CD4-positive, alpha-beta T cell treated with Interleukin-4 for 4 hours (primary cell): ENCODE data around the gene NT5DC3.

Experiments used
- DNase-seq: peaks from one replicate; pipeline ENCODE4 v3.0.0-alpha.2; 2020

NT5DC3 gene

GRCh38 chr12:103840876-103841689, at the start of gene NT5DC3:
Gene NT5DC3, minus strand, starts transcription at chr12:103841234. Its CDS starts 78 bp downstream, at chr12:103841156.
- peak; percentile 77 for DNase-seq

DNA sequence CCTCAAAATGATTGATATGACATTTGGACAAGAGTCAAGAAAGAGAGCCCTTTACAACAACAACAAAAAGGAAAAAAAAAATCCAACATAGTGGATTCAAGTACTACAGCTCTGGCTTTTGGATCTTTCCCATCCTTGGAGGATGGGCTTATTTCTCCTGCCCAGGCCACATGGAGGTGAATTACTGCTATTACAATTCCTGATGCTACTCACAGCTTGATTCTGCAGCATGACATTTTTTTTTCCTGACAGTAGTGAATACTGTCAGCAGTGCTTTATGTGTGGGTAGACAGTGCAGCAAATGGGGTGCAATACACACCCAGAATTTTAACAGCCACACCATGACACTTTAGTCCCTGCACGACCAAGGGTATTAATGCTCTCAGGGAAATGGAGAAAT, 46.7 kb upstream of the NT5DC3 start:
- DNase-seq: no peak

GRCh38 chr12:103886195-103886797, 45.3 kb upstream of the NT5DC3 start:
- no peak for DNase-seq

- DNase-seq: peak; percentile 44
These were observed 43.3 kb upstream of the NT5DC3 start for GRCh38 chr12:103884316-103884715.

DNA sequence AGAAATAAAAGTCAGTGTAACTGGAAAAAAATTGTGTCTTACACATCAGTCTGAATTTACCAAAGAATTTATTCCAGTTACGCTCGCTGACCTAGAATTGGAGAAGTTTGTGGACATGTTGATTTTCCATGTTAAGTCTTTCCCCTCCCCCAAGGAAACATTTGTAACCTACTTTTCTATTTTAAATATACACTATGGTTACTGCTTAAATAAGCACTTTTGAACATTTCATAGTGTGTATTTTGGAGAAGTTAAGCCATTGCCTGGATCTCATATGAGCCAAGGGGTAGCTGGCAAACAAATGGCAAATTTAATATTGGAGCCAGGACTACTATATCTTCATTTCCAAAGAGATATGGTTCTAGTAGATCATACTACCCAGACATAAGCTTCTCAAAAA, 42.9 kb upstream of the NT5DC3 start:
- DNase-seq: no peak

DNA sequence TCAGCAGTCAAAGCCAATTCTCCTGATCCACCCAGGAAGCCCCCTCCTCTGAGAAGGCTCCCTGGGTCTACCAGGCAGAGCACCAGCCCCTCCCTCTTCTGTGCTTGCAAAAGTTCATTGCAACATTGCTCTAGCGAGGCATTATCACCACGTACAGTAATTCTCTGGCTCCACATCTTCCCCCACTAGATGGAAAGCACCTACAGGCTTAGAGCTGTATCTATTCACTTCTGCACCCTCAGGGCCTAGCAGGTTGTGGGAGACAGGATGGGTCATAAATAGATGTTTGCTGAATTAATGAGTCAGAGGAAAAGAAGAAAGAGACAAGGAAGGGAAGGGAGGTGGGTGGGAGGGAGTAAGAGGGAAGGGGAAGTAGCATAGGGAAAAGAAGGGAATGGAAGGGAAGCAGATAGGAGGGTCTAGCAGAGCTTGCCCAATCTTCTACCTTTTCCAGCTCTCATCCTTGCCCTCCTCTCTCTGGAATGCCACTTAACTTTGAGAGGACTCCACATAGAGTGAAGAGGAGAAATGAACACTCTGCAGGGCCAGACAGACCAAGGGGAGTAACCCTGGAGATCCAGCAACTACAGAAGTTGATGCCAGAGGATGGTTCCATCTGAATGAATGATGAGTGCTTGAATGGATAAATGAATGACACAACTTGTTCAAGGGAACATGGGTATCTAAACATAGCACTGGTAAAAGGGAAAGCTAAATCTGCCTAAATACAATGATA, 42.0 kb upstream of the NT5DC3 start:
- DNase-seq: no peak

DNA sequence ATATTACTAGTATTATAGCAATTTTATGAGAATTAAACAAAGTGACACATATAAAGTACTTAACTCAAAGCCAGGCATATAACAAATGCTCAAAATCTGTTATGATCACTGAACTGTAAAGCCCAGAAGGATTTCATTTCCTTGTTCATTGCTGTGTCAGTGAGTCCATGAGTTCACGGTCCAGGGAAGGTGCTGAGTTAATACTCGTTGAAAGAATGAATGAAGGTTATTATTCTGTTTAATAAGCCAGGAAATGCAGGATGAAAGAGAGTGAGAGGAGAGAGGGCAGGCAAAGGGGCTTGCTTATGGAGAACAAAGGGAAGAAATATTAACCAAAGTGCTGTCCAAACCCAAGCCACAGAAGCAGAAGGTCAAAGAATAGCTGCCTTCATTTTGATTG, 40.2 kb upstream of the NT5DC3 start:
- no peak for DNase-seq

DNA sequence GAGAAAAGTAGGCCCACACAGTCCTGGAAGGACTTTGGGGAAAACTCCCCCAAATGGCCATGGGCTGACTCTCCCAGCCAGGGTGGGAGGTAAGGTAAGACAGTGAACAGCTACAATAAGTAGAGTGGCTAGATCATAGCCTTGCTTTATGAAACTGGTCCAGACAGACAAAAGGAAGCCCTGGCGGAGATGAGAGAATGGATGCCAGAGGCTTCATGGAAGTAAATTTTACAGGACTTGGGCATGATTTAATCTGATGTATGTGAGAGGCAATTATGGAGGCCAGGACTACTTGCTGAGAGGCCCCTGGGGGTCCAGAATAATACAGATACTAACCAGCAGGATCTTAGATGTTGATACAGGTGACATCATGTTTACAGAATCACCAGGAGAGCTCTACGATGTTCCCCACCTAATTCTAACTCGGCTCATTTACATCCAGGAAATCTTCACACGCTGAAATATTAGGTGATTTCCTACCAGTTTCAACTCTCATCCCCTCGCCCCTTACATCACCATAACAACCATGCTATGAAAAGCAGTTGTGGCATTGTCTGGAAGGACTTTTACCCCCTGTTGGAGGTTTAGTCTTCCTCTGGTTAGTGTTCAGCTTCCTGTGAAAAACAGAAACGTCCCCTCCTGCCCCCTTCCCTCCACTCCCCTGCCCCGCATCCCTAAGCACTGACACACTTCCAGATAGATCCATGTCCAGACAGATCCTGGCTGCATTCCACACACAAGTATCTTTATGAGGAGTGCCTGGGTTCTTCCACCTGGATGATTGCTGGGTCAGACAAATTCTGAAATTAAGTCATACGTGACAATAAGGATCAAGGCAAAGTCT, 39.5 kb upstream of the NT5DC3 start:
- peak; percentile 20 for DNase-seq

DNA sequence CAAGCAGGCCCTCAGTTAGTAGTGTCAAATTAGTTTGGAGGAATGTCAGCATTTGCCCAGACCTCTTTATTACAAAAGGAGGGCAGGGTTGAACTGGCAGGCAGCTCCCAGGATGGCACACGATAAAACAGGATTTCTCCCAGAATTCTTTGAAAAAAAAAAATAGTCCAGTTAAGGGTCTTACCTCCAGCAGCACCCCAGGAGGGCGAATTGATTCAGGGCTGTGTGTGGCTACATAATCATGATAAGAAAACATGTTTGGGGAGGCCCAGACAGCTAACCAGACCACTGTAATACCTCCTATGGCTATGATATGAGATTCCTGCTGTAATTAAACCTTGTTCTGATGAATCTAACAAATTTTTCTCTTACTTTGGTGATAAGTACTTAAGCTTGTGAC, 38.8 kb upstream of the NT5DC3 start:
- DNase-seq: no peak

GRCh38 chr12:103879048-103879692, 38.1 kb upstream of the NT5DC3 start:
- DNase-seq: no peak

GRCh38 chr12:103877934-103878510, 37.0 kb upstream of the NT5DC3 start:
- DNase-seq: peak; percentile 69

DNA sequence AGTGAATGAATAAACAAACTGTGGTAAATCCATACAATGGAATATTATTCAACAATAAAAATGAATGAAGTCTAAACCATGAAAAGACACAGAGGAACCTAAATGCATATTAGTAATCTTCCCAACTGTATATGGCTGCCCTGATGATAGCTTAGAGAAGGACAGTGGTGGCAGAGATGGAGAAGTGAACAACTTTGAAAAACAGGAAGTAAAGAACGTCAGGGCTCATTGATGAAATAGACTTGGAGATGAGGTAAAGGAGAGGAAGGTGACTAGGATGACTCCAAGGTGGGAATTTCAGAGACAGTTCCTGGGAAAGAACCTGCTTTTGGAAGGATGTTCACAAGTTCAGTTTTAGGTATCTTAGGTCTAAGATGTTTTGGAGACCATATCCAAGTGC, 36.3 kb upstream of the NT5DC3 start:
- no peak for DNase-seq

- DNase-seq: no peak
These were observed 34.6 kb upstream of the NT5DC3 start for GRCh38 chr12:103875666-103876065.

DNA sequence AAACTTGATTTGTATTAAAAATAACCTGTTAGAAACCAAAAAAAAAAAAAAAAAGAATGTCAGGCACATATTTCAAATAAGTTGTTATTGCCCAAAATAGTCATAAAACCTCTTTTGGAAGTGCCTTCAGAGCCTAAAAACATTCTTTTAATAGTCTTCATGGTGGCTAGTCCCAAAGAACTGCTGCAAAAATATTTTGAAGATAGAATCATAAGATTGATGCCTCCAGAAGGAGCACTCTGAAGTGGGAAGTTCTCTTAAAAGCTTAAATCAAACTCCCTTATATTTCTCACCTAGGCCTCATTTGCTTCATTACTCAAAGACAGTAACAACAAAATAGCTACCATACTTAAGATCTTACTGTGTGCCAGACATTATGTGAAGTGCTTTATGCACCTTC, 27.2 kb upstream of the NT5DC3 start:
- DNase-seq: no peak

DNA sequence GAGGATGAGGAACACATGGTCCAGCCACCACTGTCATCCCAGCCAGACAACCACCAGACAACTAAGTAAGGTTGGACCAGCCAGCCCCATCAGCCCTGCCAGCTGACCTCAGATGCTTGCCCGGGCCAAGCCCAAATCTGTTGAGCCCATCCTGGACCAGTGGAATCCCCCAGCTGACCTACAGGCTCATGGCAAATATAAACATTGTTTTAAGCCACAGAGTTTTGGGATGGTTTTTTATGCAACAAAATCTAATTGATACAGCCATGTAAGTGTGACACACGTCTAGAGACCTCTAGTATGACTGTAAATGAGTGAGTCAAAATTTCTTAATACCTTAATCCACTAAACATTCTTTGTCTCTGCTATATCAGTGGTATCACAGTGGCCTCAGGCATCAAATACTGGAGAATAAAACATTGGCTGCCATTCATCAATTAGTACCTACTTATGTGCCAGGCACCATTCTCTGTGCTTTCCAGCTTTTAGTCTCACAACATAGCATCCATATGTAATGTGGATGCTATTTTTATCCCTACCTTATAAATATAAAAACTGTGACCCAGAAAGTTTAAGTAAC, 24.2 kb upstream of the NT5DC3 start:
- no peak for DNase-seq

DNA sequence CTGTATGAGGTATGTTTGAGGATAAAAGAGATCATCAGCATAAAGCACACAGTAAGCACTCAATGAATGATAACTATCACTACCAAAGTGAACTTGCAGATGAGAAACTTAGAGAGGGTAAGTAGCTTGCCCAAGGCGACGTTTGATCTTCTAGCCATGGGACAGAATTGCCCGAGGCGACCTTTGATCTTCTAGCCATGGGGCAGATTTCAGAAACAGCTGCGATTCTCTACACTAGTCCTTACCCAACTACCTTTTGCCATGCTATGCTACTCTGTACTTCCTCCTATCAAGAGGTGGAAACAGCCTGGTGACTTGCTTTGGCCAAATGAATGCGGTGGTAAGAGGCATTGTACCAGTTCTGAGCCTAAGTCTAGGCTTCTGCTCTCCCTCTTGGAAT, 23.7 kb upstream of the NT5DC3 start:
- no peak for DNase-seq

- no peak for DNase-seq
These were observed 18.0 kb upstream of the NT5DC3 start for GRCh38 chr12:103858953-103859601.

- no peak for DNase-seq
These were observed 17.3 kb upstream of the NT5DC3 start for GRCh38 chr12:103858335-103858734.

GRCh38 chr12:103857164-103857563, 16.1 kb upstream of the NT5DC3 start:
- DNase-seq: no peak

DNA sequence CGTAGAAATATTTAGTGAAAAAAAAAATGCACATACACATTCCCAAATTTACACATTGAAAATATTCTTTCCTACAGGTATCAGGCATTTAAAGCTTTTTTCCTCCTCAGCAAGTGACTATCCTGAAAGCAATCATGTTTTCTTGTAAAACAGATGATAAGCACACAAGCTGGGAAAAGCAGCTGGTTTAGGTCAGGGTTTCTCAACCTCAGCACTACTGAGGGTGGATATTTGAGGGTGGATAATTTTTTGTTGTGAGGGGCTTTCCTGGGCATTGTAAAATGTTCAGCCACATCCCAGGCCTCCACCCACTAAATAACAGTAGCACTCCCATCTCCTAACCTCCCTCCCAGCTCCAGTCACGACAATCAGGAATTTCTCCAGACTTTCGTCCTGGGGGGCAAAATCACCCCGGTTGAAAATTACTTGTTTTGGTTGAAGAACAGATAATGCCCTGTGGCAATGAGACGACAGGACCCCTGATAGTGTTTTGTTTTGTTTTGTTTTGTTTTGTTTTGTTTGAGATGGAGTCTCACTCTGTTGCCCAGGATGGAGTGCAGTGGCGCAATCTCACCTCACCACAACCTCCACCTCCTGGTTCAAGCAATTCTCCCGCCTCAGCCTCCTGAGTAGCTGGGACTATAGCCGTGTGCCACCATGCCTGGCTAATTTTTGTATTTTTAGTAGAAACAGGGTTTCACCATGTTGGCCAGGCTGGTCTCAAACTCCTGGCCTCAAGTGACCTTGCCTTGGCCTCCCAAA, 15.0 kb upstream of the NT5DC3 start:
- DNase-seq: no peak
